SU-DHL-6 (cell line): ENCODE measurements around the gene ZNF487.

Experiments used
- CTCF ChIP-seq: fragments of 200-600 bp; sonication (generic); IDR thresholded peaks from one replicate; pipeline ENCODE4 v1.5.1; 2017; ENCODE audit warnings: antibody characterized with exemption, mild to moderate bottlenecking, low read length, moderate library complexity; ENCODE audit not compliant: insufficient read depth, poor library complexity, severe bottlenecking
- EZH2phosphoT487 ChIP-seq: fragments of 200-600 bp; sonication (generic), shearing (Covaris generic); conservative IDR thresholded peaks from 2 replicates; pipeline ENCODE4 v1.6.1; 2018; ENCODE audit warnings: mild to moderate bottlenecking, antibody characterized with exemption, low read length, moderate library complexity, mixed read lengths

DNA sequence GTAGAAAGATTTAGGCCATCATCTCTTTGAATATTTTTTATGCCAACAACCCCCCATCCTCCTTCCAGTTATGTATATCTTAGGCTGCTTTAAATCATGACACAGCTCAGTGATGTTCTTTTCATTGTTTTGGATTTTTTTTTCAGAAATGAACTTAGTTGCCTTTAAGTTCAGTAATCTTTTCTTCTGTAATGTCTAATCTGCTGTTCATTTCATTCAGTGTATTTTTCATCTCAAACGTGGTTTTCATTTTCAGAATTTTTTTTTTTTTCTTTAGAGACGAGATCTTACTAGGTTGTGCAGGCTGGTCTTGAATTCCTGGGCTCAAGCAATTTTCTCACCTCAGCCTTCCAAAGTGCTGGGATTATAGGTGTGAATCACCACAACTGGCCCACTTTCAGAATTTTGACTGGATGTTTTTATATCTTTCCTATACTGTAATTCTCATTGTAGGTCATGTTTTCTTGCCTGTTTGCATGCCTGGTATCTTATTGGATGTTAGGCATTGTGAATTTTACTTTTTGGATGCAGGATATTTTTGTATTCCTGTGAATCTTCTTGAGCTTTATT lies 8.1 kb downstream of the ZNF487 start:
- no peak for TF ChIP-seq CTCF
- TF ChIP-seq EZH2phosphoT487, result no peak
